Measurements from ENCODE around the gene VEPH1.

VEPH1 gene

DNA sequence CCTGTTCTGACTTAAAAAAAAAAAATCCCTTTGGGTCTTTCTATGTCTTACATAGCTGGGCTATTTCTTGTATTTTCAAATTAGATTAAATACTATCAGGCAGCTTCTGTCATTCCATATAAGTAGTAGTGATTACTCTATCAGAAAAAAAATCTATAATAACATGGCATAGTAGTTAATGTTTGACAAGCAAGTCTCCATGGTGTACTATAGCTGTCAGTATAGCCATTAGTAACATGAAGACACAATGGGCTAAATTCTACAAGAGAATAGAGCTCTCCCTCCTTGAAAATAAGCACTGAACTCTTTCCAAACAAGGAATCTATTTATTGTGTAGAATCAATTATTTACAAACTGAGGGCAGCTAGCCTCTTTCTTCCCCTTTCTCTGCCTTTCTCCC is 19.4 kb upstream of the VEPH1 start:
- no peak for DNase-seq

DNA sequence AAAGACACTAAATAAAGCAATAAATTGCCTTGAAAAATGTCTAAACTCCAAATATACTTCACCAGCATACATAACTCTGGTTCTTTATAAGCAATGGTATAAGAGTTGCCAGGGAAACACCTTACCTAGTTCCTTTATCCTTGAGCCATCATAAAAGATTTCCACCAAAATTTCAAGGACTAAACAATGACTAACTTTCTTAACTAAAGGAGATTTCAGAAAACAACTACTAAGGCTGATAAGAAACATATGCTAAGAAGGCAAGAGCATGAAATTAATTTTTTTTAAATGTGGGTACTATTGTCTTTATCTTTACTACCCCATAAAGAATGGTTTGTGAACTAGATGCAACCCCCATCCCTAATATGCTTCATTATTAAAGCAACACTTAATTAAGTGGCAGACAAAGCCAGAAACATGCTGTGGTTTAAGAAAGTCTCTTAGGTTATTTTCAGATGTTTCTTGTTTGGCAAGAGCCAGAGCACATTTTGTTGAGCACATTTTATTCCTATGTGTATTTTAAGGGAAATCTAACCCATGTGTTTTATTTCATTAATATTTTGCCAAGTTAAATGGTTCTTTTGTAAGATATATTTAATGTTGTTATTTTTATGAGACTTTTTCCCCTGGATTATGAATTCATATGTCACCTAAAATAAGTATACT is 17.4 kb upstream of the VEPH1 start:
- DNase-seq = no peak

DNA sequence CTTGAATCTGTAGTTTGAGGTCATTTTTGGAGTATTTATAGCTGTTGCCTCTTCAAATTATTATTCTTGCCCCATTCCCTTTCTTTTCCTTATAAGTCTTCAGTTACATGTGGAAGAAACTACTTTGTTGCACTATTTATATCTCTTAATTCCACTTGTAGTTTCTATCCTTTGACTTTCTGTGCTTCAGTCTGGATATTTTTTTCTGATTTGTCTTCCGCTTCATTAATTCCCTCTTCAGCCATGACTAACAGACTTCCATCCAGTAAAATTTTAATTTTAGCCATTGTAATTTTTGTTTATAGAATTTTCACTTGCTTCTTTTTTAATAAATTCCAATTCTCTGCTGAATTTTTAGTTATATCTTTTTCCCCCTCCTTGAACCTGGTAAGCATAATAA is 15.7 kb upstream of the VEPH1 start:
- DNase-seq = no peak

DNA sequence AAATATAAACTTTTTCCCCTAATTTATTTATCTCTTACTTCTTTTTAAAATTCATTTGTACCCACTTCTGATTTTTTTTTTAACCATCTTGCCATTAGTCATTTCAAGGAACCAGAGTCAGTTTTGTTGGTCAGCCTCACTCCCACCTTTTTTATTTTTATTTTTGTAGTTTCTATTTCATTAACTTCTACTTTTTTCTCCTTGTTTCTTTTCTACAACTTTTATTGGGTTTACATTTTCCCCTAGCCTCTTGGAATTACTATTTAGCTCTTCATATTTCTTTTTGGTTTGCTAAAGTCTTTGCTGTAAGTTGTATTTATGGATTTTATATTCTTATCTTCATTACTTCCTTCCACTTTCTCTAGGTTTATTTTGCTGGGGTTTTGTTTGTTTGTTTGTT is 13.7 kb upstream of the VEPH1 start:
- no peak for DNase-seq

DNA sequence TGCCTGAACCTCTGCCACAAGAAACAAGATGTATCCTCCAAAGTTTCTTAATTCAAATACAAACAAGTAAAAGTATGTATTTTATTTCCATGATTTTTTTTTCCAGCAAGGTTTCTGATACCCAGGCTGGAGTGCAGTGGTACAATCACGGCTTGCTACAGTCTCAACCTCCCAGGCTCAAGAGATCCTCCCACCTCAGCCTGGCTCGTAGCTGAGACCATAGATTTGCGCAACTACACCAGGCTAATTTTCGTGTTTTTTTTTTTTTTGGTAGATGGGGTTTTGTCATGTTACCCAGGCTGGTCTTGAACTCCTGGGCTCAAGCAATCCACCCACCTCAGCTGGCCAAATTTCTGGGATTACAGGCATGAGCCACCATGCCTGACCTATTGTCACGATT is 12.2 kb upstream of the VEPH1 start:
- DNase-seq = no peak

DNA sequence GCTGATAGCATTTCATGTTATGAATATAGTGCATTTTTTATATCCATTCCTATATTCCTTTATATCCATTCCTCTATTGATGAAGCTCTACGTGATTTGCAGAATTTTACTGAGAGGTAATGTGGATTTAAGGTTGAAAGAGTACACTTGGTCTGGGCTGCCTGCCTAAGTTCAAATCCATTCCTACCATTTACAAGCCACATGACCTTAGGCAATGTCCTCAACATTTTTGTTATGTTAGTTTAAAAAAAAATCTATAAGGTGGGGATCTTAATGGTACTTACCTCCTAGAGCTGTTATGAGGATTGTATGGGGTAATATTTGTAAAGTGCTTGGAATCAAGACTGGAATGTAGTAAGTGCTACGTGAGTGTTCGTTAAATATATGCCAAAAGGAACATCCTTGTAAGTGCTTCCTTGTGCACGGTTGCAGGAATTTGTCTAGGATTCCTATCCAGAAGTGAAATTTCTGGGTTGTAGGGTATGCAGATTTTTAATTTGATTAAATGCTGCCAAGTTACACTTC is 11.2 kb upstream of the VEPH1 start:
- no peak for DNase-seq

DNA sequence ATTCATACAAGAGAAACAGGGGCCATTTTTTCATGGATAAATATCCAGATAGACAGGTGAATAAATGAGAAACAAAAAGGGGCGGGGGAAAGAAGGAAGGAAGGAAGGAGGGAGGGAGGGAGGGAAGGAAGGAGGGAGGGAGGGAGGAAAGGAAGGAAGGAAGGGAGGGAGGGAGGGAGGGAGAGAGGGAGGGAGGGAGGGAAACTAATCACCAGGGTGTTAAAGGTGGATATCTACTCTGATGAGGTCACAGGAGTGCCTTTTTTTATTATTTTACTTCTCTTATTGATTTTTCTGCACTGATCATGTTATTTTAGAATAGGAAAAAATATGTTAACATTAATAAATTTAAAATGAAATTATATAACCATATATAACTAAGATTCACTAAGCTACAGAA is 10.4 kb upstream of the VEPH1 start:
- no peak for DNase-seq

DNA sequence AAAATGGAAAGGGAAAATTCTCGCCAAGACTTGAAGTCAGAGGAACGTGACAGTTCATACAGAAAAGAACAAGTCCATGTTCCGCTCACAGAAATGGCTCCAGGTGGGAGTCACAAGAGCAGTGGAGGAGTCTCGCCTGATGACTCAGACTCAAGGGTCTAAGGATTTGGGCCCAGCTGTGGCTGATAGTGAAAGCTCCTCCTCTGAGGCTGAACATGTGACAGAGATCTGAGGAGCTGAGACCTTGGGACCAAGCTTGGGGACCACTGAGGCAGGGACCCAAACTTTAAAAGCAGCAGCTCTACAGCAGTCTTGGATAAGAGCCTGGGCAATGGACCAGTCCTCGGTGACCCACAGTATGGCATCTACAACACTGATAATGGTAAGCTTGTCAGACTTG is 9.3 kb upstream of the VEPH1 start:
- no peak for DNase-seq

DNA sequence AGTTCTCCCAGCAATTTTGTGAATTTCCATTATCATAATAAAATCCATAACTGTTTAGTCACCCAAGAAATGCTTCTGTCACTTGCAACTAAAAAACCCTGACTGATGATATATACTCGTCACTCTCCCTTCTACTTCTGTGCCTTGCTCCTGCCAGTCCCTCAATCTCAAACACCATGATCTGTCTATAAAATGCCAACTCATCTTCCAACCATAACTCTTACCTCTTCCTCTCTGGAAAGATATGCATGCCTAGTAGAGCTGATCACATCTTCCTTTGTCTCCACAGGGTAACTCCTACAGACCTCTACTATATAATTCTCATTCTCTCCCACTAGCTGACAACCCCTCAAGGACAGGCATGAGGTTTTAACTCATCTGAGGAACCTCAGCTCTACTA is 5.2 kb upstream of the VEPH1 start:
- no peak for DNase-seq

DNA sequence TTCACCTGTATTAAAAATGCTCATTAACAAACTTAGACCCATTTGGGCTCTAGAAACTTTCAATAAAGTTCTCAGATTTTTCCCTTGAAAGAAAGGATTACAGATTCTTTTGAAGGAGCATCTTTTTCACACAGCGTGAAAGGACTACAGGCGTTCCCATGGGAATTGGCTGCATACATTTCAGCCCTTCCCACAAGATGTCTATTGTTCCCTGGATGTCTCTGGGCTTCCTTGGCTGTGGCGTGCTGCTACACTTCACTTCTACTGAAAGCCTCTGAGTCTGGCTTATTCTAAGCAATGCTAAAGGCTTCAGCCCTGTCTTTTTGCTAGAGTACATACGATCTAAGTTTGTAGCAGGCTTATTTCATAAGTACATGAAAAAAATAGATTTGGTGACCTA is 1.4 kb downstream of the VEPH1 start:
- no peak for DNase-seq

DNA sequence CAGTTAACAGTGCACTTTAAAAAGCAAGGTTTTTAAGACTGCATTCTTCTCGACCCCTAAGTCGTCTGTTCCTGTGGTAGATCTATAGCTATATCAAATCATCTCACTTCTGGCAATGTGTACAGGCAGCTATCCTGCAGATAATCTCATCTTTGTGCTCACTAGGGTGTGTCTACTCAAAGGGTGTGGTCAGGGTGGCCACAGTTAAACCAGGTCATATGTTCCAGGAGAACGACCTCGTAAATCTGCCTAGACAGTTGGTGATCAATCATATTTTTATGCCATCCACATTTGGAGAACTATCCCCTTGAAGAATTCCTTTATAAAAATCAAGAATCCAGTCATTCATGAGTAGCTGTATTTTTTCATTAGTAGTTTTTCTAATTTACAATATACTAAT is 3.0 kb downstream of the VEPH1 start:
- DNase-seq = no peak

DNA sequence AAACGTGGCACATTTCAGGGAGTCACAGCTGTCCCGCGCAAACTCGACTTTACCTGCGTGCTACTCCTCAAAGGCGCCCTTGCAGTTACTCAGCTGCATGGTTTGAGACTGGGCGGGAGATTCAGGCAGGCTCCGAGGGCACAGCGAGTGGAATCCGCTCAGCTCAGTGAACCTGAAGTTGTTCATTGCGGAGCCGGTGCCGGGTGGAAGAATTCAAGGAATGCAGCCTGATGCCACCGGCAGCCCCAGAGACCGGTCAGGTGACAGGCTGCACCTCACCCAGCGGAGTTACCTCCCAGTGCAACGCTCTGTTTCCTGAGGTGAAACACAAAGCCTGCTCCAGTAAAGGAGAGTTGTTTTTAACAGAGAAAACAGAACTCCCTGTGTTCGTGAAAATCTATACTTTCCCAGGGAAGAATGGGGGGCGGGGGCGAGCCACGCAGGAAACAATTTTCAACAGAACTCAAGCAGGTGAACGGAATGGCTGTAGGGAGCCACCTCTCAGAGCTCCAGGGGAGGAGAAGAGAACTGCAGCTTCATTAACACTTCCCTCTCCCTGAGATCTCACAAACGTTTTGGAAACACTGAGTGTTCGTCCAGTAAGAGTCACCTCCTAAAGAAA is 3.8 kb downstream of the VEPH1 start:
- no peak for DNase-seq

DNA sequence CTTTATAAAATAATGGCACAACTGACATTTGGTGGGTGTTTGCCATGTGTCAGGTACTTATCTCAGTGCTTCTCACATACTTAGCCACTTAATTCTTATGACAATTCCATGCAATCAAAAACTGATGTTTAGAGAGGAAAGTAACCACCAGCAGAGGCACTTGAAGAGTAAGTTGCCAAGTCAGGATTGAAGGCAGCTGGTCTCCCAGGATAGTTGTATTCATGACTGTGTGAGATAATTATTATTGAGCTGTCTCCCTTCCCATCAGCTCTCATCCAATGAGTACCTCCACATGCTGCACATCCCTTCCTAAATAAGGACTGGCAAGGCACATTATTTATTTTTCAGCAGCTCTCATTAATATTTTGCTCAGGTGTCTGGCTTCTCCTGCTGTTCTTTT is 4.8 kb downstream of the VEPH1 start:
- no peak for DNase-seq

DNA sequence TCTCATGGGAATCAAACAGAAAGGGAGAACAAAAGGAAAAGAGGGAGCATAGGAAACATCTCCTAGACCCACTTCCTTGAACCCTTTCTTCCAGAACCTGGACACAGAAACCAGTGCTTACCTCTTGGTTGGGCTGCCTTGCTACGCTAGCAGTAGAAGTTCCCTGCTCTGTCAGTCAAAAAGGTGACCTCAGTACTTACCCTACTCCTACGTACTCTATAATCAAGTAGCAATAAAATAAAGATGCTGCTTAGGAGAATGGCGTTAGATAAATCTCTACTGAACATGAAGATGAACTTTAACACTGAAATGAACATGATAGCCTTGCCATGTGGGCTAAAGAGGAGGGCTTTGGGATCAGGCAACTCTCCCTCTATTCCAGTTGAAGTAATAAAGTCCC is 7.4 kb downstream of the VEPH1 start:
- DNase-seq = no peak

DNA sequence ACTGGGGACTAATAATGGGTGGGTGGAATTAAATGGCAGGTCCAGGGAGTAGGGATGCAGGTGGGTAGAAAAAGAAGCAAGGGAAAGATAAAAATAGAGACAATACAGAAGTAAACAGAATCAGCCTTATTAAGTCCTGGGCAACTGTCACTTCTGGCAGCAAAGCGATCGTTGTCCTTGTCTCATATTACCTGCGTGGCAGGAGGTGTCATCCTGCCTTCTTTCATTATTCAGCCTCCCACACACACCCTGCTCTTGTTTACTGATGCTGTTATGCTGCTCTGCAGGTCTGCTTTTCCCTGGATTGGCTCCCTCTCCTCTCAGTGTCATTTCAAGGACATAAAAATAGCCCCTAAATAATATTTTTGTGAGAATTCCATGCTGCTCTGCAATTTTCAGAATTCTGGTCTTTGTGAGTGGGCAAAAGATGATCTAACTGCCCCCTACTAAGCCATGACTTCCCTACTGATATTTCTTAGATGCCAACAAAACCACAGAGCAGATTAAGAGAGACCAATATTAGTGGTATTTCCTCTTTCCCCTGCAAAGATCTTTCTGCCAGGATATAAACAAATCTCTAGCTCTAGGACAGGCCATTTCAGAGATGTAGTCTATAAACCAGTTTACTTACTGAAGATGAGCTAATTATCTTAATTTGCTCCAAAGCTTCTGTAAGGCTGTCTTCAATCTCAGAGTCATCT is 8.5 kb downstream of the VEPH1 start:
- DNase-seq = no peak

DNA sequence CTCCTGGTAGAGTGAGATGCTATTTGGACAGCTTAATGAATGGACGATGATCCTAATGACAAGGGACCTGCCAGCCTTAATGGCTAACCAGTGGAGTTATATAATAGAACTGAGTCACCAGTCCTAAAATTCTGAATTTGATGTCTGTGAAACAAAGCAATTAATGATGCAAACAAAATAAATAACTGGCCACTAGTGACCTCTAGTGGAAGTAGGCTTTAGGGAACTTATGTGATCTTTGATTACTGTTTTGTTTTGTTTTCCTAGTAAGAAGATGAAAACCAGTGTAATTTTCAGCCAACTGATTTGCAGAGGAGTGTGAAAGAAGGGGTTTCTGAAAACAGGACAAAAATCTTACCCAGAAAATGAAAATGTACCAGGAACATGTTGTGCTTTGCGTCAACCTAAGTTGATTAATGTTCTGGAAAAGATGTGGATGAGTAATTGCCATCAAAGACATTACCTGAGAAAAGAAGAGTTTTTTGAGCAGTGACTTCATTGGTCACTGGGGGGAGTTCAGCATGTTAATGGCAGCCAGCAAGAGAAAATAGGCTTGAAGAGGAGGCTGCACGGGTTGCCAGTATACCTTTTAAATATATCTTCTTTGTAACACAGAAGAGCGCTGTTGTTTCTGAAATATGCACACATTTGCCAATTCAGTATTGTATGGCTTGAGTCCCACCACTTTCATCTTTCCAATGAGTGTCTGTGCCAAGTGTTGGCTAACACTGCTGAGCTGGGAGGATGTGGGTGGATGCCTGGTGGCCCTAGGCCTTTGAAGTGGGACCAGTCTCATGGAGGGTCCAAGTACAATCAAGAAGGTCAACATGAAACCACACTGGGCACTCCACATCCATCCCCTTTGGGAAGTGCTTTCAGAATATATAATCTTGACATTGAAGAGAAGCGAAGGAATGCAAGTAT is 9.3 kb downstream of the VEPH1 start:
- DNase-seq = no peak

DNA sequence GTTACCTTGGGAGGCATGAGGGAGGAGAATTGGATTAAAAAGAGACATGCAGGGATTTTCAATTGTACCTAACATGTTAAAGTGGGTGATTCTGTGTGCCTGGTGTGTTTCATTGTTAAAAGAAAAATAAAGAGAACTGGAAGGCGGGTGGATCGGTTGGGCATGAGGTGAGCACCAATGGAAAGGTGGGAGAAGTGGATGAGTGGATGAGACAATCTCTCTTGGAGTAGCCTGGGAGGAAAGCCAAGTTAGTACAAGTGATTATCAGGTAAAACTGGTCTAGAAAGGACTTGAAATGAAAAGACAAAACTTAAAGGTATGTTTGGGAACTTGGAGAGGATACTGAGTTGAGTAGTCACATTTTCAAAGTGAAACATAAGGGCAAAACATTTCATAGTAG is 12.1 kb downstream of the VEPH1 start:
- no peak for DNase-seq

DNA sequence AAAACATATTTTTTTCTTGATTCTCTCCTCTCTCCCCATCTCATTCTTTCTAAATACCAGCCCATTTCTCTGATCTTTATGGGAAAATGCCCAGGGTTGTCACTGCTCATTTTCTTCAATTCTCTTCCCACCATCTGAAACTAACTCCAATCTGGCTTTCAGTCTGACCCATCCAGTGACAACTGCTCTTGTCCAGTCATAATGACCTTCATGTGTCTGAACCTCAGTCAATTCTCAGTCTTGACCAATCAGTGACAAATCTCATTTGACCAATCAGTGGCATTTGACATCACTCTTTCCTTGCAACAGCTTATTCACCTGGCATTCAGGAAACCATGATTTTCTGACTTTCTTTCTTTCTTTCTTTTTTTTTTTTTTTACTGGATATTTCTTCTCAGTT is 15.1 kb downstream of the VEPH1 start:
- no peak for DNase-seq

DNA sequence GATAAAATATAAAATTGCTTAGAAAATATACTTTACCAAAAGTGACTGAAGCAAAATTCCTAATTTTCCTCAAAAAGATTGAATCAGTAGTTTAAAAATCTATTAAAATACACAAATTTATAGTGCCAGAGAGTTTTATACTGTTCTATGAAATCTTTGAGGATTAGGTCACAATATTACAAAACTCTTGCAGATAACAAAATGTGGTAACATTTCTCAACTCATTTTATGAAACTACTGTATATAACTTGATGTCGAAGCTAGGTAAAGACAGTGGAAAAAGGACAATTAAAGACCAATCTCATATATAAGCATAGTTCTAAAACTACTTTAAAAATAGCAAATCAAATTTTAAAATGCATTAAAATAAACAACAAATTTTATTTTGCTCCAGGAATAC is 15.9 kb downstream of the VEPH1 start:
- no peak for DNase-seq

DNA sequence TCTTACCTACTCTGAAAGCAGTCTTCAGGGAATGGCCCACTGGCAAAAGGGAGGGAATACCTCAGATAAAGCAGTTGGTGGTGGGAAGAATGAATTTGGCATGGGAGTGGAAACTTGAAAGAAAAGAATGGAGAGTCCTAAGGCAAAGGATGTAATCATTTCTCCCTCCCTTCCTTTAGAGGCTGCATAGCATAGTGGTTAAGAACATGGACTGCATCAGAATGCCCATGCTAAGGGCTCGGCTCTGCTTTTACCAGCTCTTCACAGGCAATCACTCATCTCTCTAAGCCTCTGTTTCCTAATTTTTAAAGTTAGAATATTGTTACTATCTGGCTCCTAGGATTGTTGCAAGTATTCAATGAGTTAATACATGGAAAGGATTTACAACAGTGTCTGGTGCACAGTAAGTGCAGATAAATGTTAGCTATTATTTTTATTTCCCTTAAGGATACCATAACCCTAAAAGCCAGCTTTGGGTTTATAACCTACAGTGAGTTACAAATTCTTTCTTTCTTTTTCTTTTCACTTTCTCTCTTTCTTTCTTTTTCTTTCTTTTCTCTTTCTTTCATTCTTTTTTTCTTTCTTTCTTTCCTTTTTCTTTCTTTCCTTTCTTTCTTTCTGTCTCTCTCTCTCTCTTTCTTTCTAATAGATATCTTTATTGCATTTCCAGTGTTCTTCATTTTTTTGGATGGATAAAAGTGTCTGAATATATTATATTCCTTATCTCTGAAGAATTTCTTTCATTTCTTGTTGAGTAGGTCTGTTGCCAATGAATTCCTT is 23.6 kb downstream of the VEPH1 start:
- no peak for DNase-seq

DNA sequence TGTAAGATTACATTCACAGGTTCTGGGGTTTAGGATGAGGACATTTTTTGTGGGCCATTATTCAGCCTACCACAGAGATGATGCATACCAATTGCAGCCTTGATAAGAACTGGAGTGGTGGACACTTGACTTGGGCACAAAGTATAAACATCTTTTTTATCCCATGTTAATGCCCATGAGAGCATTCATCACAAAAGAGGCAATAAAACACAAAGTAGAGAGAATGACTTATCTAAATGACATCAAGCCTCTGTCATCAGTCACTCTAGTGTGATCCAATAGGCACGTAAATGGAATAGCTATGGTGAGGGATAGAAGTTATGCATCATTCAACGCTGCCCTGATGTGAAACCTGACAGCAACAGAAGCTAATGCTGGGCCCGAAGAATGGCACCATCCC is 25.8 kb downstream of the VEPH1 start:
- no peak for DNase-seq

DNA sequence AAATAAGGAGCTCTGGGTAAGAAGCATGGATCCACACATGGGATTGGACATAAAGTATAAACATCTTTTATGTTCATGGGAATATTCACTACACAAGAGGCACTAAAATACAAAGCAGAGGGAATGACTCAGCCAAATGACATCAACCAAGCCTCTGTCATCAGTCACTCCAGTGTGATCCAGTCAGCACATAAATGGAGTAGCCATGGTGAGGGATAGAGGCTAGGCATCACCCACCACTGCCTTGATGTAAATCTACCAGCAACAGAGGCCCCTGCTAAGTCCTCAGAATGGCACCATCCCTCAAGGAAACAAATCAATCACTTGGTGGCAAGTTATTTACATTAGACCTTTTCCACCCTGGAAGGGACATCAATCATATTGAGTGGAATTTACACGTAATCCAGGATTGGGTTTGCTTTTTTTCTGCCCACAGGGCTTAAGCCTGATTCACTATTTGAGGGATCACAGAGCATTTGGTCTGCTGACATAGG is 27.2 kb downstream of the VEPH1 start:
- no peak for DNase-seq

Data from activated naive CD4-positive, alpha-beta T cell treated with anti-CD3 and anti-CD28 coated beads, Interleukin-2, amount 50 U/mL, for 16 hours (primary cell).